ENCODE measurements around the gene CEP85L. TPM values are rescaled to one million over a fixed set of nuclear protein-coding genes. Genes with fewer than 3 reads are reported as not detected.
A peak's percentile ranks its signal among the peaks of the same experiment; 100 is the strongest.

CEP85L gene
- 18.5 and 22.0 TPM in 2 replicates for total RNA-seq
- polyA plus RNA-seq: 6.4 and 7.3 TPM in 2 replicates
- polyA plus RNA-seq (2012): 3.2 and 4.7 TPM in 2 replicates
- 8.4 and 23.9 TPM in 2 replicates for polyA minus RNA-seq (ENCODE audit: low replicate concordance)

DNA sequence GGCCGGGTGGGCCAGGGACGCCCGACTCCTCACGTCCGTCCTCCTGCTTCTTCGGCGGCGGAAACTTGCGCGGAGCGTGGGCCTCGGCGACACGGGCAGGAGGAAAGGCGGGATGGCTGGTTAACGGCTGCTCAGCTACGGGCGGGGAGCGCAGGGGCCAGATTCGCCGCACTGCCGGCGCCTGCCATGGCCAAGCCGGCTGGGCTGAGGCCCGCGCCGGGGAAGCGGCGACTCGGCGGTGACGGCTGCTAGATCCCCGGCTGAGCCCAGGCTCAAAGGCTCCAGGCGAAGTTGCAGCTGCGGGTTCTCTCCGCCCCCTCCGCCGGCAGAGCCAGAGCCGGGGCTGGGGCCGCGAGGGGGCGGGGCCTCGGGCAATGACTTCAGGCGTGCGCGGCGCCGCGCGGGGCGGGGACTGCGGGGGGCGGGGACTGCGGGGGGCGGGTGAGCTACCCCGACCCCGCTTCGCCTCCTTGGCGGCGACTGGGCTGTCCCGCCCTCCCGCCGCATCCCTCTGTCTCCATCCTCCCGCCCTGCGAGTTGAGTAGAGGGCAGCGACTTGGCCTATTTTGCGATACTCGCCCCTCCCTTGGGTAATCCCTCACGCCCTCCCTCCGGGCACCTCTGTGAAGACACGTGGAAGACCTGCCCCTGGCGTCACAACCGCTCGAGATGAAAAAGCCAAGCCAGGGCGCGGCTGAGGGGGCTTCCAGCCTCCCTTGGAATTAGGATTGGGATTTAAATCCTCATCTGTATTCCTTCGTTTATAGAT is at the start of gene CEP85L:
CEP85L (minus strand) TSS at position 310 of the 769 bp plus-strand sequence. CDS start 322 bp downstream, outside the sequence.
- H2AFZ ChIP-seq (ENCODE audit: low read length): peak within 1 kb of the TSS; percentile 91
- H3K9ac ChIP-seq (ENCODE audit: insufficient read depth, low read length): peak within 1 kb of the TSS; percentile 97
- H3K9me3 ChIP-seq (ENCODE audit: control insufficient read depth, insufficient read depth, low read depth, low read length): no peaks in the 10 kb centered on the region
- DNase-seq (ENCODE audit: low read depth in 2 of 2): peak; percentile 88
- TF ChIP-seq CTCF (conservative IDR thresholded peaks at IDR 0.05 in 1 of 2, IDR thresholded peaks at IDR 0.05 in 1 of 2; ENCODE audit: low read depth in 1 of 2, low read length in 2 of 2): no peak
- TF ChIP-seq EZH2 (IDR thresholded peaks at IDR 0.05; ENCODE audit: low read length, missing control alignments): no peak
- H4K20me1 ChIP-seq (ENCODE audit: control insufficient read depth, extremely low read depth, insufficient read depth, low read length): peaks cover 2% of the 10 kb centered on the region
- H3K4me3 ChIP-seq (replicated peaks in 1 of 4; ENCODE audit: control extremely low read depth in 1 of 4, insufficient read depth in 1 of 4, low read depth in 3 of 4, low read length in 4 of 4): peak within 1 kb of the TSS; percentile 85 to 99 (median 93)
- peaks cover 3% of the 10 kb centered on the region for H3K4me1 ChIP-seq (ENCODE audit: control insufficient read depth, extremely low read depth, insufficient read depth, low read length)
- no peaks in the 10 kb centered on the region for H3K27me3 ChIP-seq (ENCODE audit: control insufficient read depth, insufficient read depth, low read length)
- H3K79me2 ChIP-seq (ENCODE audit: control insufficient read depth, insufficient read depth, low read length): peaks cover 47% of the 10 kb centered on the region
- peak within 1 kb of the TSS; percentile 93 for H3K4me2 ChIP-seq (ENCODE audit: extremely low read depth, insufficient read depth, low read length)
- peak within 1 kb of the TSS; percentile 89 for H3K27ac ChIP-seq (ENCODE audit: insufficient read depth, low read length)
- no peaks in the 10 kb centered on the region for H3K36me3 ChIP-seq (ENCODE audit: control insufficient read depth, insufficient read depth, low read length)

DNA sequence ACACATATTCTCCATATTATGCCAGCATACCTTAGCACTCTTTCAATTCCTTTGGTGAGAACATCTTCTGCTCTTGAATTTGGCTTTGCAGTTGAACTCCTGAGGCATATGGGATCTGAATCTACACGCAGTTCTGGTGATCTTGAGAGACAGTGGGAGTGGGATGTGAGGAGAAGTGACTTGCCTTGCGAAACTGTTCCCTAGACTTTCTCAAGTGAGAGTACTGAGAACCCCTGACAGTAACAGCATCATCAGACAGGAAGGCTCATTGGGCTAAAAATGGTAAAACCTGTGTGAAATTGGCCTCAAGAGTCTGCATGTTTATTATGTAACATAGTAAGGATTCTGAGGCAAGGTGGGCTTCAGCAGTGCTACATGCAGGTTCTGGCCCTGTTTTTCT is 49.1 kb upstream of the CEP85L start:
- no peak for TF ChIP-seq CTCF (conservative IDR thresholded peaks at IDR 0.05 in 1 of 2, IDR thresholded peaks at IDR 0.05 in 1 of 2; ENCODE audit: low read depth in 1 of 2, low read length in 2 of 2)
- no peak for TF ChIP-seq EZH2 (IDR thresholded peaks at IDR 0.05; ENCODE audit: low read length, missing control alignments)
- no peaks in the 10 kb centered on the region for H3K79me2 ChIP-seq (ENCODE audit: control insufficient read depth, insufficient read depth, low read length)
- H2AFZ ChIP-seq (ENCODE audit: low read length): no peak overlapping the region
- no peak overlapping the region for H3K9ac ChIP-seq (ENCODE audit: insufficient read depth, low read length)
- peaks cover 5% of the 10 kb centered on the region for H3K4me1 ChIP-seq (ENCODE audit: control insufficient read depth, extremely low read depth, insufficient read depth, low read length)
- H4K20me1 ChIP-seq (ENCODE audit: control insufficient read depth, extremely low read depth, insufficient read depth, low read length): no peaks in the 10 kb centered on the region
- H3K27ac ChIP-seq (ENCODE audit: insufficient read depth, low read length): no peak overlapping the region
- H3K4me2 ChIP-seq (ENCODE audit: extremely low read depth, insufficient read depth, low read length): no peak overlapping the region
- no peak for DNase-seq (ENCODE audit: low read depth in 2 of 2)
- no peaks in the 10 kb centered on the region for H3K36me3 ChIP-seq (ENCODE audit: control insufficient read depth, insufficient read depth, low read length)
- no peaks in the 10 kb centered on the region for H3K27me3 ChIP-seq (ENCODE audit: control insufficient read depth, insufficient read depth, low read length)
- H3K4me3 ChIP-seq (replicated peaks in 1 of 4; ENCODE audit: control extremely low read depth in 1 of 4, insufficient read depth in 1 of 4, low read depth in 3 of 4, low read length in 4 of 4): no peak overlapping the region
- no peaks in the 10 kb centered on the region for H3K9me3 ChIP-seq (ENCODE audit: control insufficient read depth, insufficient read depth, low read depth, low read length)

- no peak overlapping the region for H3K4me3 ChIP-seq (replicated peaks in 1 of 4; ENCODE audit: control extremely low read depth in 1 of 4, insufficient read depth in 1 of 4, low read depth in 3 of 4, low read length in 4 of 4)
These were observed 46.2 kb upstream of the CEP85L start for GRCh38 chr6:118697554-118697953.

More at GRCh38 chr6:118697554-118697953, 46.2 kb upstream of the CEP85L start:
- Histone ChIP-seq H3K27me3 (ENCODE audit: control insufficient read depth, insufficient read depth, low read length) (no peaks in the 10 kb centered on the region), H3K36me3 (ENCODE audit: control insufficient read depth, insufficient read depth, low read length) (no peaks in the 10 kb centered on the region), H3K4me1 (ENCODE audit: control insufficient read depth, extremely low read depth, insufficient read depth, low read length) (no peaks in the 10 kb centered on the region), H3K9ac (ENCODE audit: insufficient read depth, low read length) (no peak overlapping the region), H4K20me1 (ENCODE audit: control insufficient read depth, extremely low read depth, insufficient read depth, low read length) (no peaks in the 10 kb centered on the region), H3K9me3 (ENCODE audit: control insufficient read depth, insufficient read depth, low read depth, low read length) (no peaks in the 10 kb centered on the region), H3K79me2 (ENCODE audit: control insufficient read depth, insufficient read depth, low read length) (no peaks in the 10 kb centered on the region), H2AFZ (ENCODE audit: low read length) (no peak overlapping the region), H3K27ac (ENCODE audit: insufficient read depth, low read length) (no peak overlapping the region), H3K4me2 (ENCODE audit: extremely low read depth, insufficient read depth, low read length) (no peak overlapping the region)
- no peak for DNase-seq (ENCODE audit: low read depth in 2 of 2)
- TF ChIP-seq CTCF (conservative IDR thresholded peaks at IDR 0.05 in 1 of 2, IDR thresholded peaks at IDR 0.05 in 1 of 2; ENCODE audit: low read depth in 1 of 2, low read length in 2 of 2) (no peak), EZH2 (IDR thresholded peaks at IDR 0.05; ENCODE audit: low read length, missing control alignments) (no peak)

Data from fibroblast of lung (primary cell).